Parathyroid adenoma (tissue), 2 donors: ENCODE results near the gene GXYLT2.

Experiments used
- H2AFZ ChIP-seq: fragments of 300-600 bp; sonication (generic); one replicate; pipeline ENCODE4 v1.7.0; 2017; ENCODE audit warnings: antibody characterized with exemption, mild to moderate bottlenecking
- H3K27ac ChIP-seq: fragments of 300-600 bp; sonication (generic); one replicate; pipeline ENCODE4 v1.7.0; 2017
- H3K27me3 ChIP-seq: fragments of 300-600 bp; sonication (generic); one replicate; pipeline ENCODE4 v1.7.0; 2017; ENCODE audit warnings: low read length; ENCODE audit not compliant: control insufficient read depth, insufficient read depth
- H3K36me3 ChIP-seq: fragments of 300-600 bp; sonication (generic); one replicate; pipeline ENCODE4 v1.7.0; 2017; ENCODE audit warnings: low read length; ENCODE audit not compliant: control insufficient read depth, insufficient read depth
- H3K4me1 ChIP-seq: fragments of 300-600 bp; sonication (generic); one replicate; pipeline ENCODE4 v1.7.0; 2017; ENCODE audit warnings: control low read depth
- H3K4me2 ChIP-seq: fragments of 300-600 bp; sonication (generic); one replicate; pipeline ENCODE4 v1.7.0; 2017; ENCODE audit warnings: low read length
- H3K4me3 ChIP-seq: fragments of 300-600 bp; sonication (generic); one replicate; pipeline ENCODE4 v1.7.0; 2017; ENCODE audit warnings: low read depth, low read length
- H3K79me2 ChIP-seq: fragments of 300-600 bp; sonication (generic); one replicate; pipeline ENCODE4 v1.7.0; 2017; ENCODE audit warnings: control low read depth
- H3K9ac ChIP-seq: fragments of 300-600 bp; sonication (generic); one replicate; pipeline ENCODE4 v1.7.0; 2017; ENCODE audit warnings: mild to moderate bottlenecking
- H3K9me3 ChIP-seq: fragments of 300-600 bp; sonication (generic); one replicate; pipeline ENCODE4 v1.7.0; 2017; ENCODE audit warnings: low read length; ENCODE audit not compliant: control insufficient read depth
- TF ChIP-seq, protein P1 (sequence below): fragments of 300-600 bp; sonication (generic); IDR thresholded peaks from one replicate; pipeline ENCODE4 v1.7.0; 2017; ENCODE audit warnings: antibody characterized with exemption, mild to moderate bottlenecking
- donor health status: primary hyperparathyroidism.

GXYLT2 gene

GRCh38 chr3:72892081-72892775 is 4.4 kb downstream of the GXYLT2 start:
- Histone ChIP-seq H3K27ac (no peak overlapping the region), H3K4me2 (no peak overlapping the region), H3K4me3 (no peak overlapping the region), H3K4me1 (peaks cover 17% of the 10 kb centered on the region), H3K27me3 (no peaks in the 10 kb centered on the region), H3K9ac (no peak overlapping the region), H3K9me3 (no peaks in the 10 kb centered on the region), H3K79me2 (no peaks in the 10 kb centered on the region), H2AFZ (no peak overlapping the region), H3K36me3 (no peaks in the 10 kb centered on the region)
- TF ChIP-seq, protein P1, sequence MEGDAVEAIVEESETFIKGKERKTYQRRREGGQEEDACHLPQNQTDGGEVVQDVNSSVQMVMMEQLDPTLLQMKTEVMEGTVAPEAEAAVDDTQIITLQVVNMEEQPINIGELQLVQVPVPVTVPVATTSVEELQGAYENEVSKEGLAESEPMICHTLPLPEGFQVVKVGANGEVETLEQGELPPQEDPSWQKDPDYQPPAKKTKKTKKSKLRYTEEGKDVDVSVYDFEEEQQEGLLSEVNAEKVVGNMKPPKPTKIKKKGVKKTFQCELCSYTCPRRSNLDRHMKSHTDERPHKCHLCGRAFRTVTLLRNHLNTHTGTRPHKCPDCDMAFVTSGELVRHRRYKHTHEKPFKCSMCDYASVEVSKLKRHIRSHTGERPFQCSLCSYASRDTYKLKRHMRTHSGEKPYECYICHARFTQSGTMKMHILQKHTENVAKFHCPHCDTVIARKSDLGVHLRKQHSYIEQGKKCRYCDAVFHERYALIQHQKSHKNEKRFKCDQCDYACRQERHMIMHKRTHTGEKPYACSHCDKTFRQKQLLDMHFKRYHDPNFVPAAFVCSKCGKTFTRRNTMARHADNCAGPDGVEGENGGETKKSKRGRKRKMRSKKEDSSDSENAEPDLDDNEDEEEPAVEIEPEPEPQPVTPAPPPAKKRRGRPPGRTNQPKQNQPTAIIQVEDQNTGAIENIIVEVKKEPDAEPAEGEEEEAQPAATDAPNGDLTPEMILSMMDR, result no peak

DNA sequence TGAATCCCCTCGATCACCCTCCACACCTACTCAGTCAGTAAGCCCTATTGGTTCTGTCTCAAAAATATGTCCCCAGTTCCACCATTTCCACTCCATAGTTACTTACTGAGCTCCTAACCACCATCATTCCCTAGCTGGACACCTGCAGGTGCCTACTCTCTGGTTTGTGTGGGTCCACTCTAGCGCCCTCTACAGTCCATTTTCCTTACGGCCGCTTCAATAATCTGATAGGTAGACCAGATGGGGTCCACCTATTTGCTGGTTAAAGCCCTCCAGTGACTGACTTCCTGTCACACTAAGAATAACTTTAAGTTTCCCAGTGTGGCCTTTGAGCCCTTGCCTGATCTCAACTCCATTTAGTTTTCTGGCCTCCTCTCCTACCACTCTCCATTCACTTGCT is 5.0 kb downstream of the GXYLT2 start:
- Histone ChIP-seq H3K9ac (no peak overlapping the region), H3K9me3 (no peaks in the 10 kb centered on the region), H3K4me2 (no peak overlapping the region), H3K4me3 (no peak overlapping the region), H3K36me3 (no peaks in the 10 kb centered on the region), H3K4me1 (peaks cover 13% of the 10 kb centered on the region), H3K79me2 (no peaks in the 10 kb centered on the region), H3K27ac (no peak overlapping the region), H3K27me3 (no peaks in the 10 kb centered on the region), H2AFZ (no peak overlapping the region)
- TF ChIP-seq, protein P1, result no peak

DNA sequence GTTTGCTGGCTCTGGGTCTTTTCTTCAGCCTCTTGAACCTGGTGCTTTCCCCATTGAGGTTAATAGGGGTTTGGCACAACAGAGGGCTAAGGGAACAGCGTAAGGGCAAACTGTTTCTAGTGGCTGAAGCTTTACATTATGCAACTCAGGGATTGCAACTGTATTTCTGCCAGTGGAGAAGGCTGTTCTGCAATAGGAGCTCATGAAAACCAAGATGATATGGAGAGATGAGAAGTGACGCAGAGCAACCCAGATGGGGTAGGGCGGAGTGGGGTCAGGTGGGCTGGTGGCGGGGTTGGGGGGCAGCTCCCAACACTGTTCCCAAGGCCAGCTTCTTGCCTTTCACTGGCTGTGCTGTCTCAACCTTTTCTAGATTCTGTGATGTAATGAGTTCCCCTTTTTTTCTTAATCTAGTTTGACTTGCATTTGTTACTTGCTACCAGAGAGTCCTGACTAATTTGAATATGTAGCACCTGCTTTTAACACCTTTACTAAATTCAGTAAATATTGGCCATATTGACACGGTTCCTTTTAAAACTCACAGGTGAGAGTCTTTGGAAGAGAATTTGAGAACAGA is 7.2 kb downstream of the GXYLT2 start:
- TF ChIP-seq, protein P1, result no peak
- H3K27ac ChIP-seq, result no peak overlapping the region
- peaks cover 13% of the 10 kb centered on the region for H3K4me1 ChIP-seq
- no peak overlapping the region for H2AFZ ChIP-seq
- H3K4me3 ChIP-seq, result no peak overlapping the region
- H3K9ac ChIP-seq, result no peak overlapping the region
- H3K79me2 ChIP-seq, result no peaks in the 10 kb centered on the region
- no peaks in the 10 kb centered on the region for H3K9me3 ChIP-seq
- no peaks in the 10 kb centered on the region for H3K27me3 ChIP-seq
- no peaks in the 10 kb centered on the region for H3K36me3 ChIP-seq
- no peak overlapping the region for H3K4me2 ChIP-seq

- Histone ChIP-seq H3K4me2 (no peak overlapping the region), H3K27ac (no peak overlapping the region), H3K9ac (no peak overlapping the region), H2AFZ (no peak overlapping the region), H3K4me1 (no peaks in the 10 kb centered on the region), H3K9me3 (no peaks in the 10 kb centered on the region), H3K4me3 (no peak overlapping the region), H3K27me3 (no peaks in the 10 kb centered on the region), H3K79me2 (no peaks in the 10 kb centered on the region), H3K36me3 (no peaks in the 10 kb centered on the region)
- TF ChIP-seq, protein P1, result no peak
These were observed 9.3 kb downstream of the GXYLT2 start for GRCh38 chr3:72896996-72897757.
